ENCODE data around the gene ZBTB3.

- TF ChIP-seq POLR2A (IDR thresholded peaks at IDR 0.05; ENCODE audit: low read depth, low read length), result no peak
- no peak for TF ChIP-seq TAF1 (IDR thresholded peaks at IDR 0.05; ENCODE audit: low read depth, low read length)
- no peak for TF ChIP-seq POLR2AphosphoS5 (IDR thresholded peaks at IDR 0.05; ENCODE audit: low read depth, low read length)
- no peak for TF ChIP-seq SPI1 (IDR thresholded peaks at IDR 0.05; ENCODE audit: low read depth, low read length)
Measured at GRCh38 chr11:62724171-62724570, 29.8 kb downstream of the ZBTB3 start.

All from GM12891 (cell line).